T-helper 2 cell treated with Interferon-gamma antibody and Interleukin-4, amounts not matched to agents 5 μg/mL and 100 μg/mL, for 36 hours (primary cell): Measurements from ENCODE around the gene CDKL5.

Experiments
- DNase-seq: peaks from one replicate; pipeline ENCODE4 v3.0.0; 2021; ENCODE audit warnings: low spot score
- H3K27ac Mint-ChIP-seq: one replicate; pipeline ENCODE4 v1.8.0; 2021; ENCODE audit warnings: mild to moderate bottlenecking, mixed read lengths
- H3K27me3 Mint-ChIP-seq: one replicate; pipeline ENCODE4 v1.8.0; 2021; ENCODE audit warnings: low read depth, mixed read lengths
- H3K36me3 Mint-ChIP-seq: one replicate; pipeline ENCODE4 v1.8.0; 2021; ENCODE audit warnings: low read depth, mixed read lengths
- H3K4me1 Mint-ChIP-seq: one replicate; pipeline ENCODE4 v1.8.0; 2021; ENCODE audit warnings: low read depth, mixed read lengths
- H3K4me3 Mint-ChIP-seq: one replicate; pipeline ENCODE4 v1.8.0; 2022; ENCODE audit warnings: mild to moderate bottlenecking, moderate library complexity, mixed read lengths
- H3K9me3 Mint-ChIP-seq: one replicate; pipeline ENCODE4 v1.8.0; 2021; ENCODE audit warnings: mixed read lengths

Gene CDKL5

DNA sequence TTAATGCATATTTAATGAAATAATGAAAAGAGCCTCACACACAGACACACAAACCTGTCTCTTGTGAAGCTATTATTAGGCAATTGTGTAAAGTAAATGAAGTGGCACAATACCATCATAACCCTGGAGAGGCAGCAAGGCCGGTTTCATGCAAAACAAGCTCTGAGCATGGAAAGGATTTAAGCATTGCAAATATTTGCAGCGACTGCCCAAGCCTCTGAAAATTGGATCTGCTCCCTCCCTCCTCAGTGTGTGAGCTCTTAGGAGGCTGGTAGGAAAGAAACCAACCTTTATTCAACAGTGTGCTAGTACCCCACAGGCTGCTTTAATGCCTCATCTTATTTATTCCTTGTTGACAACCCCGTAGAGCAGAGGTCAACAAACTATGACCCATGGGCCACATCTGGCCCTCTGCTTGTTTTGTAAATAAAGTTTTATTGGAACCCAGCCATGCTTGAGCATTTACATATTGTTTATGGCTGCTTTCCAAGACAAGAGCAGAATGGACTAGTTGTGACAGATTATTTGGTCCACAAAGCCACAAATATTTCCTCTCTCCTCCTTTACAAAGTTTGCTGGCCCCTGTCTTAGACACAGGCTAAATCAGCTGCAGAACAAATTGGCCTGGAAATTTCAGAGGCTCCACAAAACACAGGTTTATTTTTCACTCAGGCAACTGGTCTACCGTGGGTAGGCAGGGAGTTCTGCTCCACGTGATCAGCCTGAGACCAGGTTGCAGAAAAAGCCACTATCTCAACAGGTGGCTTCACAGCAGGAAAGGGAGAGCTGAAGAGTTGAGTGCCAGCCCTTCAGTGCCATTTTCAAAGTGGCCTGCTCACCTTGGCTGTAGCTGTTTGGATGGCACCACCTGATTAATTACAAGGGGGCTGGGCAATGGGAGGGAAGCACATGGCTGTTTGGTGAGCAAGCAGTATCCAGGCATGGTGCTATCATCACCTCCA is 229.7 kb downstream of the CDKL5 start:
- no peak for DNase-seq
- H3K36me3 Mint-ChIP-seq = no peaks in the 10 kb centered on the region
- no peaks in the 10 kb centered on the region for H3K4me1 Mint-ChIP-seq
- no peaks in the 10 kb centered on the region for H3K27me3 Mint-ChIP-seq
- H3K9me3 Mint-ChIP-seq = no peaks in the 10 kb centered on the region
- no peak overlapping the region for H3K4me3 Mint-ChIP-seq
- no peak overlapping the region for H3K27ac Mint-ChIP-seq

DNA sequence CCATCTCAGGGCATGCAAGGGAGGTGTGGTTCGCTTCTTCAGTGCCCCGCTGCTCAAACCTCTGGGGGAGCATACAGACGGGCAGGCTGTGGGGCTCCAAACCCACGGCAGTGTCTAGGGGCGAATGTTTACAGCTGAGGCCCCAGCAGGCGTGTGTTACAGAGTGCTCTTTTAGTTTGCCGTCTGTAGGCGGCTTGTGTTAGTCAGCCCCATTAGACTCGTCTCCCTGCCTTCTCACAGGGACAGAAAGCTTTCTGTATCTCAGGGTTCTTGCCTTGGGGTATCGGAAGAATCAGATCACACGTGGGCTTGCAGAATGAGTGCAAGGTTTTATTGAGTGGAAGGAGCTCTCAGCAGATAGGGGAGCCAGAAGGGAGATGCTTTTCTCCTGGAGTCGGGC is 235.9 kb downstream of the CDKL5 start:
- H3K9me3 Mint-ChIP-seq = no peaks in the 10 kb centered on the region
- H3K27ac Mint-ChIP-seq = no peak overlapping the region
- H3K4me1 Mint-ChIP-seq = no peaks in the 10 kb centered on the region
- H3K36me3 Mint-ChIP-seq = no peaks in the 10 kb centered on the region
- no peak overlapping the region for H3K4me3 Mint-ChIP-seq
- H3K27me3 Mint-ChIP-seq = no peaks in the 10 kb centered on the region
- DNase-seq = no peak

DNA sequence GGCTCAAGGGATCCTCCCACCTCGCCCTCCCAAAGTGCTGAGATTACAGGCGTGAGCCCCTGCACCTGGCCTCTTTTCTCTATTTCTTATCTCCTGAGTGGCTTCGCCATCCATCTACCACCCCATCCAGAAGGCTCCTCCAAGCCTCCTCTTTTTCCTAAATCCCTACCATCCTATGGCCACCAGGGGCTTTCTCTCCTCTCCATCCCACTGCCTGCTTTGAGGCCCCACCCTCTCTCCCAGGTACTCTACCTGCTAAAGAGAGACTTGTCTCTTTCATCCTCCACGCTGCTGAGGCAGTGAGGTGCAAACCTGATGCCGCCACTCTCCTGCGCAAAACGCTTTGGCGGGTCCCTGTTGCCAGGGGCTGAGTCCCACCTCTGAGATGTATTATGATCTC is 239.5 kb downstream of the CDKL5 start:
- Mint-ChIP-seq H3K27me3 (no peaks in the 10 kb centered on the region), H3K4me1 (peaks cover 4% of the 10 kb centered on the region), H3K9me3 (no peaks in the 10 kb centered on the region), H3K36me3 (no peaks in the 10 kb centered on the region), H3K4me3 (no peak overlapping the region), H3K27ac (no peak overlapping the region)
- no peak for DNase-seq

DNA sequence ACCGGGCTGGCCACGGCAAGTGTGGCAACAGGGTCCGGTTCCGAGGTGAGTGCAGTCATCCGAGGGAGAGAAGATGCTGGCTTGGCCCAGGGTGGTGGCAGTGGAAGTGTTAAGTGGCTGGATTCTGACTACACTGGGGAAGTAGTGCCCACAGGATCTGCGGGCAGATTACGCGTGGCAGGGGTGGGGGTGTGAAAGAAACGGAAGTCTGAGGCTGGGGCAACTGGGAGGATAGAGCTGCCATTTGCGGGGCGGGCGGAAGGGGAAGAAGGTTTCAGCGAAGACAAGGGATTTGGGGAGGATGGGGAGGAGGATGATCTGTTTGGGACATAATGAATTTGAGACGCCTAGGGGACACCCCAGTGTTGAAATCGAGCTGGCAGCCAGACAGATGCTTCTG is 241.2 kb downstream of the CDKL5 start:
- Mint-ChIP-seq H3K36me3 (no peaks in the 10 kb centered on the region), H3K4me3 (no peak overlapping the region), H3K9me3 (no peaks in the 10 kb centered on the region), H3K27ac (no peak overlapping the region), H3K4me1 (peaks cover 4% of the 10 kb centered on the region), H3K27me3 (no peaks in the 10 kb centered on the region)
- no peak for DNase-seq

DNA sequence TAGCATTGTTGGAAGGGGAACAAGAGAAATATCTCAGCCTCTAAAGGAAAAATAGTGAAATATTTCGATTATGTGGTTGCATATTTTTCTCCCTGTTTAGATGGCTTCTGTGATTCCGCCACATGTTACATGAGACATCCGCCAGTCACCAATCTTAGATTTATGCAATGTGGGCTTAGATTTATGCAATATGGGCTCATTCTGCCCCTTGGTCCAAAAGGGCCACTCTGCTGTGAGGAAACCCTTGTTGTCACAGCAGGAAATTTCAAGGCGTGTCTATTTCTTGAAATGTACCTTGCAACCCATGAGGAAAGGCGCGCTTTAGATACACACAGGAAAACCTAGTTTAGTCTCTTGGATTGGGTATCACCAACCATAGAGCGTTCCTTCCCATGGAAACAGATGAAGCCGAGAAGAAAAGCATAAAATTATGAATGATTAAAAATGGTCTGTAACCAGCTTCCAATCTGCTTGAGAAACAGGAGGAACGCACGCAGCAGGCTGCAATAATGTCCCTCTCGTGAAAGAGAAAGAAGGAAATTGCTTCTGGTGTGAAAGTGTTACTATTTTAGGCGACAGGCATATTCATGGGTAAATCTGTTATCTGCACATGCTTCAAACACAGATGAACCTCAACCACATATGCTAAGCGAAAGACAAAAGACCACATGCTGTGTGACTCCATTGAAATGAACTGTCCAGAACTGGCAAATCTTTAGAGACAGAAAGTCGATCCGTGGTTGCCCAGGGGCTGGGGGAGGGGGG is 242.8 kb downstream of the CDKL5 start:
- no peak for DNase-seq
- H3K4me1 Mint-ChIP-seq = peaks cover 4% of the 10 kb centered on the region
- H3K36me3 Mint-ChIP-seq = no peaks in the 10 kb centered on the region
- peak overlapping the region; percentile 59 for H3K4me3 Mint-ChIP-seq
- no peak overlapping the region for H3K27ac Mint-ChIP-seq
- no peaks in the 10 kb centered on the region for H3K27me3 Mint-ChIP-seq
- no peaks in the 10 kb centered on the region for H3K9me3 Mint-ChIP-seq

DNA sequence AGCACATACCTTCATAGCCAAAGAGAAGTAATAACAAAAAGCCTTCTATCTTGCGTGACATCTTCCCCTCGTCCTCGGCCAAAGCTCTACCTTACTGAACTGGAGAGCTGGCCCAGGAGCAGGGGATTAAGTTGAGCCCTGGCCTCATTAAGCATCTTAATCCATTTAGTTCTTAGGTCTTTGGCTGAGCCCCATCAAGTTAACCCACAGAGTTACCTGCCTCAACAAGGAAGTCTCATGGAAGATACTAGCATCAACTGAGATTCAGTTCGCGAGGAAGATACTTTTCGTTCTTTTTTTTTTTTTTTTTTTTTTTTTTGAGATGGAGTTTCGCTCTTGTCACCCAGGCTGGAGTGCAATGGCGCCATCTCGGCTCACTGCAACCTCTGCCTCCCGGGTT is 246.6 kb downstream of the CDKL5 start, which contains the start of gene RS1:
Gene RS1, minus strand, starts transcription at position 101 of the 400 bp plus-strand sequence. Its CDS starts 40 bp downstream, at position 61.
- Mint-ChIP-seq H3K4me3 (no peak within 1 kb of the TSS), H3K27ac (no peak within 1 kb of the TSS), H3K27me3 (no peaks in the 10 kb centered on the region), H3K9me3 (no peaks in the 10 kb centered on the region), H3K4me1 (peaks cover 7% of the 10 kb centered on the region), H3K36me3 (no peaks in the 10 kb centered on the region)
- DNase-seq = no peak

DNA sequence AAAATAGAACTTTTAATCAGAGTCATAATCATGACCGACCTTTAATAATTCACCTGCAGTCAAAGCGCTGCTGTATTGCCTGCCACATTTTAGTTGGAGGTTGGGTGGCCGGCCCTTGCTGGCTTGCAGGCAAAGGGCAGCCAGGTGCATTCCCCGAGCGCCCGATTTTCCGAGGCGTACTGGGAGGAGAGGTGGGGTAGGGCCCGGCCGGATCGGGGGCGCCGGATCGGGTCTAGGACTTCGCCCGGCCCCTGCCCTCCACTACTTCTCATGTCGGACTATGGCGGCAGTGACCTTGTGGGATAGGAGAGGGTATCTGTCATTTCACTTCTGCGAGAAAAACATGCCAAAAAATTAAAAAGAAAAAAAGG is 249.0 kb downstream of the CDKL5 start:
- Mint-ChIP-seq H3K4me1 (peaks cover 9% of the 10 kb centered on the region), H3K36me3 (no peaks in the 10 kb centered on the region), H3K27ac (no peak overlapping the region), H3K4me3 (peak overlapping the region; percentile 76), H3K27me3 (no peaks in the 10 kb centered on the region), H3K9me3 (no peaks in the 10 kb centered on the region)
- peak; percentile 3 for DNase-seq

DNA sequence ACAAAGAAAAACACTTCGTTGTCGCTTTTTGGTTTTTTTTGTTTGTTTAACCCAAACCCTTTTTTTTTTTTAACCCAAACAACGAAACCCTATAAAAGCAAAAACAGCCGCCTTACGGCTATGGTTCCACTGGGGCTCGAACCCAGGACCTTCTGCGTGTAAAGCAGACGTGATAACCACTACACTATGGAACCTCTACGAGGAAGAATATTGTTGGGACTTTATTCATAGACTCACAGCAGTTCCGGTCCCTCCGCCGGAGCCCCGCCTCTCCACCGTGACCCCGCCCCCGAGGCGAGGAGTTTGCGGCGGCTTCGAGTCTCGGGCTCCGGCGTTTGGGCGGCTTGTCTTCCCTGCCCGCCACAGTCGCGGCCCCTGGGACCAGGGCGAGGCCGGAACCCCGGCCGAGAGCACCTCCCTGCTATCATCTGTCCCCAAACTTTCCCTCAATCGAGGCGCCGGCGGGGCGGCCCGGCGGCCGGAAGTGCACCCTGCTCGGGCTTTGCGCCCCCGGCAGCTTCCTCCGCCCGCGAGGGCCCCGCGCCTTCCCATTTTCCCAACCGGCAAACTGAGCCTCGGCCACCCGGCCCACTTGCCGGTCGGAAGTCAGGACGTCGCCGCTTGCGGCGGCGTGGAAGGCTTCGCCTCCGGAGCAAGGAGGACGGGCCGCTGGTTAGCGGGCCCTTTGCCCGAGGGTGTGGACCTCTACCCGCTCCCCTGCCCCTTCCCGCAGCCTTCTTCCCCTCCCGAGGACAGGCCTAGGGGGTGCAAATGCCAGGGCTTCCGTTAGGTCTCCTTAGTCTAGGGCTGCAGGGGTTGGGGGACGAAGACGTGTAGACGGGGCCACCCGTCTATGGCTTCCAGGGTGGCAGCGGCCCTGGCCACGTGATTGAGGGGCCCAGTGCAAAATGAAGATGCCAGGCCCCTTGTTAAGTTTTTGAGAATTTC is 249.7 kb downstream of the CDKL5 start:
- Mint-ChIP-seq H3K27me3 (no peaks in the 10 kb centered on the region), H3K4me1 (peaks cover 9% of the 10 kb centered on the region), H3K9me3 (no peaks in the 10 kb centered on the region), H3K4me3 (peak overlapping the region; percentile 76), H3K27ac (peak overlapping the region; percentile 45), H3K36me3 (no peaks in the 10 kb centered on the region)
- DNase-seq = peak; percentile 72

DNA sequence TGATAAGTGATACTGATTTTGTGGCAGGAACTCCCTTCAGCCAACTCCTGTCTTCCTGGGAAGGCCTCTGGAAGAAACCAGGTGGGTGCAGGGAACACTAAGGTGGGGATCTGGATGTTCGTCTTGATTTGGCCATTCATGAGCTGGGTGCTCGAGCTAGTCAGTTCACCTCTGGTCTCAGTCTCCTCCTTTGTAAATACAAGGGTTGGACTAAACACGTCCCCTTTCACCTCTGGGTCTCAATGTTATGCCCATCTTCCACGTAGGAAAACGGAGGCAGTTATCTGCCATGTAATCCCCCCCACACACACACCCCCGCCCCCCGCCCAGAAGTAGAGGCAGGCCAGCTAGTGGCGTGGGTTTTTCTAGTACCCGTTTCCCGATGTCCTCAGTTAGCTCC is 250.6 kb downstream of the CDKL5 start:
- Mint-ChIP-seq H3K4me3 (peak overlapping the region; percentile 36), H3K27me3 (no peaks in the 10 kb centered on the region), H3K4me1 (peaks cover 9% of the 10 kb centered on the region), H3K9me3 (no peaks in the 10 kb centered on the region), H3K27ac (no peak overlapping the region), H3K36me3 (no peaks in the 10 kb centered on the region)
- no peak for DNase-seq

DNA sequence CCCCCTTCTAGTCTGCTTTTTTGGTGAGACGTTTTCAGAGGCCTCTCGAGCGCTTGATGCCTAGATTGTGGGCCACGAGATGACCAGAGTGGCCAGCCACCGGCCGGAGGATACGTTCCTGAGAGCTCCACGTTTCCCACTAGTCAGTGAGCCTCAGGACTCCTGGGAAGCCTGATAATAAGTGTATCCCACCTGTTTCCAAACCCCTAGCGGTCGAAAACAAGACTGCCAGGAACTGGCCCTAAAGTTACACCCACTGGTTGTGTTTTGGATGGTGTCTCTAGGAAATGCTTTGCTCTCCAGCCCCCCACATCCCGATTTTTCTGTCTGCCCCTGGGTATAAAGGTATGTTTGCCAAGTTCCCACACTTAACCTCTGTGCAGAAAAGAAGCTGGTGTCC is 251.1 kb downstream of the CDKL5 start:
- Mint-ChIP-seq H3K36me3 (no peaks in the 10 kb centered on the region), H3K4me3 (no peak overlapping the region), H3K4me1 (peaks cover 9% of the 10 kb centered on the region), H3K27me3 (no peaks in the 10 kb centered on the region), H3K9me3 (no peaks in the 10 kb centered on the region), H3K27ac (no peak overlapping the region)
- DNase-seq = no peak

DNA sequence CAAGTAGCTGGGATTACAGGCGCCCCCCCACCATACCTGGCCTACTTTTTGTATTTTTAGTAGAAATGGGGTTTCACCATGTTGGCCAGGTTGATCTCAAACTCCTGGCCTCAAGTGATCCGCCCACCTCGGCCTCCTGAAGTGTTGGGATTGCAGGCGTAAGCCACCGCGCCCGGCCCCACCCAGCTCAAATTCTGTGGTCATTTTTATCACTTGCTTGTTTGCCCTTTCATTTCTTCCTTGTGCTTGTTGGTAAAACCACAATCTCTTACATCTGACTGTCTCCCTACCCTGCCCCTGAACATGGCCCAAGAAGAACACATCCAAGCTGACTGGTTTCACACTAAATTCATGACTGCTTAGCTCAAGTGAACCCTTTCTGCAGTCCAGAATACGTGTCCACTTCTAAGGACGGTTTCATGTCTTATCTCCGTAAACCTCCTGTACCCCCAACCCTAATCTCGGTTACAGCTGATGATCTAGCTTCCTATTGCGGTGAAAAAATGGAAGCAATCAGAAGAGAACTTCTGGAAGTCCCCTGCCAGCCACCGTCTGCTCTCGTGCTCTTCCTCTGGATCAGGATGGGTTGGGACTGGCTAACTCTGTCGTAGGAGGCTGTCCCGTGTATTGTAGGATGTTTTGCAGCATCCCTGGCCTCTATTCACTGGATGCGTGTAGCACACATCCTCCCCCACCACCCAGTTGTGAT is 251.9 kb downstream of the CDKL5 start:
- Mint-ChIP-seq H3K4me1 (peaks cover 9% of the 10 kb centered on the region), H3K4me3 (no peak overlapping the region), H3K27me3 (no peaks in the 10 kb centered on the region), H3K27ac (no peak overlapping the region), H3K36me3 (no peaks in the 10 kb centered on the region), H3K9me3 (no peaks in the 10 kb centered on the region)
- no peak for DNase-seq

DNA sequence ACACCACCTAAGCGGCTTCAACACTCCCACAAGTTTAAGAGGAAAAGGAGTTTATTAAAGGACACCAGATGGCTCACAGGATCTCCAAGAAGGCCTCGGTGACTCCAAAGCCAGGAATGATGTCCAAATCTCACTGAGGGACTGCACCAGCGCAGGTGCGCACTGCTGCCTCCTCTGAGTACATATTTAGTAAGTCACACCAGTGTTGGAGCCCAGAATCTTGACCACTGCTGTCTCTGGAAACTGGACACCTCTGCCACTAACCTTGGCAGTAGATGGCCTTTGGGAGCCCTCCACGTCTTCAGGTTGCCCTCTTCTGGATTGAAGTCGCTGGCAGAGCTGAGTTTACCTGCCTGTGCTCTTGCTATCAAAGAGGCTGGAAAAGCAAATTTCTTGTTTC is 256.6 kb downstream of the CDKL5 start:
- Mint-ChIP-seq H3K9me3 (no peaks in the 10 kb centered on the region), H3K36me3 (no peaks in the 10 kb centered on the region), H3K4me1 (peaks cover 6% of the 10 kb centered on the region), H3K4me3 (no peak overlapping the region), H3K27ac (no peak overlapping the region), H3K27me3 (no peaks in the 10 kb centered on the region)
- DNase-seq = no peak

DNA sequence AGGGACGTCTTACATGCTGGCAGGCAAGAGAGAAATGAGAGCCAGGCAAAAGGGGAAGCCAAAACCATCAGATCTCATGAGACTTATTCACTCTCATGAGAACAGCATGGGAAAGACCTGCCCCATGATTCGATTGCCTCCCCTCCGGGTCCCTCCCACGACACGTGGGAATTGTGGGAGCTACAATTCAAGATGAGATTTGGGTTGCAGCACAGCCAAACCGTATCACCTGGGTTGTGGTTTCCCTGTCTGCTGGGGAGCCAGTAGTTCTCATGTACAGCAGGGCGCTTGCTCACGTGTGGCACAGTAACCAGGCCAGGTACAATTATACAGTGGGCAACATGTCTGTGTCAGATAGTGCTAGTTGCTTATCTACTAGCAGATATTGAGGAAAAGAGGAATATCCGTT is 257.6 kb downstream of the CDKL5 start:
- Mint-ChIP-seq H3K4me1 (no peaks in the 10 kb centered on the region), H3K9me3 (no peaks in the 10 kb centered on the region), H3K27ac (no peak overlapping the region), H3K36me3 (no peaks in the 10 kb centered on the region), H3K27me3 (no peaks in the 10 kb centered on the region), H3K4me3 (no peak overlapping the region)
- DNase-seq = no peak
